GM23248 (cell line): ENCODE measurements around the gene RHOT2.

Experiments
- EZH2 ChIP-seq: fragments of 200-600 bp; sonication (generic); IDR thresholded peaks from 2 replicates; pipeline ENCODE4 v1.6.1; 2018; ENCODE audit warnings: antibody characterized with exemption, mild to moderate bottlenecking; ENCODE audit not compliant: insufficient read depth, poor library complexity, severe bottlenecking
- EZH2phosphoT487 ChIP-seq: fragments of 200-600 bp; sonication (generic); IDR thresholded peaks from 2 replicates; pipeline ENCODE4 v1.6.1; 2018; ENCODE audit warnings: antibody characterized with exemption, moderate library complexity, mild to moderate bottlenecking, low read depth; ENCODE audit not compliant: insufficient read depth

DNA sequence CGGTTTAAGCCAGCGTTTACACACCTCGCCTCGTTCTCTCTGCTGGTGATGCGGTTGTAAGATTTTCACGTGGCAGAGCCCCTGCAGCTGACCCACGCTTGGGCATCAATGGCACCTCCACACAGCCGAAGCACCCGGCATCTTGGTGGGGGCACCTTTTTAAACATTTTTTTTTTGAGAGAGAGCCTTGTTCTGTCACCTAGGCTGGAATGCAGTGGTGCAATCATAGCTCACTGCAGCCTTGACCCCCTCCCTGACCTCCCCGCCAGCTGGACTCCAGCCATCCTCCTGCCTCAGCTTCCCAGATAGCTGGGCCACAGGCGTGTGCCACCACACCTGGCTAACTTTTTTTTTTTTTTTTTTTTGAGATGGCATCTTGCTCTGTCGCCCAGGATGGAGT, 13.9 kb upstream of the RHOT2 start:
- TF ChIP-seq EZH2 = no peak
- TF ChIP-seq EZH2phosphoT487 = no peak
